Tibial nerve (tissue), 4 donors: ENCODE data around the gene SLFN14. TPM values are rescaled to one million over a fixed set of nuclear protein-coding genes. Genes with fewer than 3 reads are reported as not detected.

Experiments used
- DNase-seq, 2 donors: peaks; one replicate each; pipeline ENCODE4 v3.0.0-alpha.2; 2019; ENCODE audit warnings: low spot score in 2 of 2
- H3K27ac ChIP-seq, 4 donors: fragments of 200-600 bp; sonication (generic) in 3 of 4; one replicate each; pipeline ENCODE4 v1.5.1; 2017 to 2019; ENCODE audit warnings: mild to moderate bottlenecking in 1 of 4
- H3K27me3 ChIP-seq, 2 donors: fragments of 200-600 bp; sonication (generic) in 1 of 2; one replicate each; pipeline versions ENCODE4 v1.5.1 to v1.6.0; 2017 to 2019
- H3K36me3 ChIP-seq, 3 donors: fragments of 200-600 bp; sonication (generic); one replicate each; pipeline ENCODE4 v1.5.1; 2018 to 2019
- H3K4me1 ChIP-seq, 4 donors: fragments of 200-600 bp; sonication (generic) in 3 of 4; one replicate each; pipeline ENCODE4 v1.5.1; 2017 to 2019
- H3K4me3 ChIP-seq, 4 donors: fragments of 200-600 bp; sonication (generic) in 3 of 4; one replicate each; pipeline ENCODE4 v1.5.1; 2017 to 2019; ENCODE audit warnings: mild to moderate bottlenecking in 1 of 4, moderate library complexity in 1 of 4
- H3K9me3 ChIP-seq, 4 donors: fragments of 200-600 bp; sonication (generic) in 3 of 4; one replicate each; pipeline ENCODE4 v1.5.1; 2017 to 2019
- CTCF ChIP-seq, 5 experiments: fragments of 200-600 bp in 3 of 5; fragments of 450-650 bp in 2 of 5; sonication (generic) in 3 of 5; IDR thresholded peaks; one replicate each; pipeline ENCODE4 v1.5.1; 2016 to 2019; ENCODE audit warnings: antibody characterized with exemption in 5 of 5, mild to moderate bottlenecking in 3 of 5, moderate library complexity in 2 of 5
- EP300 ChIP-seq, 2 donors: sonication (generic); formaldehyde crosslinking; IDR thresholded peaks; one replicate each; pipeline ENCODE4 v1.6.1; 2017; ENCODE audit warnings: antibody characterized with exemption in 2 of 2, mild to moderate bottlenecking in 1 of 2
- POLR2A ChIP-seq, 2 donors: fragments of 450-650 bp; IDR thresholded peaks; one replicate each; pipeline ENCODE4 v1.6.1; 2017; ENCODE audit warnings: antibody characterized with exemption in 2 of 2, mild to moderate bottlenecking in 2 of 2, moderate library complexity in 2 of 2
- WGBS, 2 donors: methylation state at CpG; one replicate each; pipeline ENCODE4 v1.1.5; 2018; 5-methylcytosine and 5-hydroxymethylcytosine counted together
- small RNA-seq: library from RNA; depleted of rRNA; stranded (forward); fragments of <200 nt; gene quantifications from one replicate; pipeline ENCODE3, GENCODE V24; 2016
- total RNA-seq, 4 donors: library from RNA; depleted of rRNA; stranded (reverse); fragments of >200 nt; gene quantifications; one replicate each; pipeline ENCODE4 v1.1.0, GENCODE V29; 2016

Gene SLFN14
- total RNA-seq, 4 donors from 2014 or later = not detected

DNA sequence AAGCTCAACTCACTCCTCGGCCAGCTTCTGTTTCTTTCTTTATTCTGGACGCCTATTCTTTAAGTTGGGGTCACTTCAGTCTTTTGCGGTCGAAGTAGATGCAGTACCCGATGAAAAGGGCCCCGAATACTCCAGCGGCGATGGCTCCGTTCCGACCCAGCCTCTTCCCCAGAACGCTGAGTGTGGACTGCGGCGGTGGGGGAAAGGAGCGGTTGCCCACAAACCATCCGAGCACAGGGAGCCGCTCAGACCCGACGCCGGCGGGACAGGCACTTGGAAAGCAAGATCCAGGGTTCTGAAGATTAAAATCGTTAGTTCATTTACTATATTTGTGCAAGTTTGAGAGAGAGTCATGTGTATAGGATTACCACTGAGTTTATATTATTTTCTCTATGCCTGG lies 45.6 kb downstream of the SLFN14 start:
- Histone ChIP-seq H3K27me3 (peaks cover 0 to 19% of the 10 kb centered on the region in 2 donors), H3K27ac (no peak overlapping the region)
- no peak for TF ChIP-seq POLR2A (IDR thresholded peaks at IDR 0.05)
- TF ChIP-seq EP300 (IDR thresholded peaks at IDR 0.05) = no peak
- TF ChIP-seq CTCF (IDR thresholded peaks at IDR 0.05) = no peak

GRCh38 chr17:35514564-35514963 lies 46.1 kb downstream of the SLFN14 start:
- Histone ChIP-seq H3K9me3 (no peaks in the 10 kb centered on the region), H3K4me3 (no peak overlapping the region), H3K27me3 (peaks cover 0 to 19% of the 10 kb centered on the region in 2 donors), H3K4me1 (no peaks in the 10 kb centered on the region), H3K27ac (no peak overlapping the region), H3K36me3 (no peaks in the 10 kb centered on the region)
- TF ChIP-seq CTCF (IDR thresholded peaks at IDR 0.05) (no peak), POLR2A (IDR thresholded peaks at IDR 0.05) (no peak), EP300 (IDR thresholded peaks at IDR 0.05) (no peak)
- WGBS, 2 donors = 43 to 48% methylated on average over 2 of the region's 2 CpGs
- no peak for DNase-seq

More for the DNA sequence above, 45.6 kb downstream of the SLFN14 start:
- Histone ChIP-seq H3K4me3 (no peak overlapping the region), H3K36me3 (no peaks in the 10 kb centered on the region), H3K9me3 (no peaks in the 10 kb centered on the region), H3K4me1 (no peaks in the 10 kb centered on the region)
- no peak for DNase-seq
- WGBS, 2 donors = 49 to 58% methylated on average over 21 of the region's 21 CpGs

Small RNAs within 50 kb of the gene (small RNA-seq; reads per million reads assigned to genes)
- not detected for gene AC004134.1
- not detected for gene AC015911.1
- 146 reads per million, percentile 96 among the genes with 10 or more reads in this experiment for gene SNORD7

Other genes starting within 250 kb of the SLFN14 start
- 10 to 100 TPM; 46.3 to 55.8 (median 51.1) TPM for gene SLFN11, start 187.2 kb downstream of the SLFN14 start, total RNA-seq
- 10 to 100 TPM; 11.6 to 20.1 (median 15.9) TPM for gene SLFN12, start 128.3 kb downstream of the SLFN14 start, total RNA-seq
- gene SLFN13, start 112.1 kb downstream of the SLFN14 start, total RNA-seq = 10 to 100 TPM in 1 of 4 donors, 1 to 10 TPM in 3; 2.3 to 23.6 (median 4.9) TPM
- 1 to 10 TPM; 1.2 to 2.0 (median 1.4) TPM for gene SLFN12L, start 23.1 kb downstream of the SLFN14 start, total RNA-seq
- gene PEX12, start 17.8 kb upstream of the SLFN14 start, total RNA-seq = 10 to 100 TPM in 2 of 4 donors, 1 to 10 TPM in 2; 4.2 to 10.8 (median 9.7) TPM
- gene AP2B1, start 26.5 kb upstream of the SLFN14 start, total RNA-seq = 10 to 100 TPM; 59.9 to 77.7 (median 62.0) TPM
- gene RASL10B, start 170.8 kb upstream of the SLFN14 start, total RNA-seq = 10 to 100 TPM in 3 of 4 donors, 1 to 10 TPM in 1; 8.4 to 25.3 (median 21.9) TPM
- 1 to 10 TPM in 3 of 4 donors, under 1 TPM in 1; 0.84 to 1.4 (median 1.1) TPM for gene GAS2L2, start 192.4 kb upstream of the SLFN14 start, total RNA-seq
- not detected for gene C17orf50, start 200.1 kb upstream of the SLFN14 start, total RNA-seq
- gene MMP28, start 234.8 kb upstream of the SLFN14 start, total RNA-seq = 100 to 1,000 TPM in 3 of 4 donors, 10 to 100 TPM in 1; 71.7 to 174 (median 136) TPM
- gene TAF15, start 248.7 kb upstream of the SLFN14 start, total RNA-seq = 100 to 1,000 TPM in 1 of 4 donors, 10 to 100 TPM in 3; 62.8 to 115 (median 88.4) TPM